Activated T-cell treated with anti-CD3 and anti-CD28 coated beads for 4 hours (primary cell): ENCODE results near the gene NAV1.
"Not testable (repeated sequence)": the region's sequence is repeated elsewhere in the genome, so short reads cannot be mapped to it uniquely, and the experiment has no call there.

Source experiments
- DNase-seq: peaks from one replicate; pipeline ENCODE4 v3.0.0-alpha.2; 2020

The NAV1 gene

GRCh38 chr1:201566933-201567801 is 28.2 kb downstream of the NAV1 start:
- DNase-seq: no peak

GRCh38 chr1:201568265-201568664 is 29.3 kb downstream of the NAV1 start:
- no peak for DNase-seq

GRCh38 chr1:201568859-201569294 is 29.9 kb downstream of the NAV1 start:
- no peak for DNase-seq

GRCh38 chr1:201570181-201570885 is 31.4 kb downstream of the NAV1 start:
- no peak for DNase-seq

GRCh38 chr1:201570886-201571624 is 32.1 kb downstream of the NAV1 start:
- DNase-seq: no peak

- no peak for DNase-seq
Measured at GRCh38 chr1:201573030-201573429, 34.1 kb downstream of the NAV1 start.

GRCh38 chr1:201573923-201574322 is 35.0 kb downstream of the NAV1 start:
- no peak for DNase-seq

GRCh38 chr1:201575912-201576311 is 37.0 kb downstream of the NAV1 start:
- DNase-seq: no peak

GRCh38 chr1:201576914-201577313 is 38.0 kb downstream of the NAV1 start:
- DNase-seq: no peak

GRCh38 chr1:201578008-201578888 is 39.3 kb downstream of the NAV1 start:
- DNase-seq: no peak

GRCh38 chr1:201581371-201581770 is 42.4 kb downstream of the NAV1 start:
- not testable (repeated sequence) for DNase-seq

GRCh38 chr1:201582705-201583442 is 43.9 kb downstream of the NAV1 start:
- DNase-seq: no peak

- DNase-seq: no peak
Measured at GRCh38 chr1:201583663-201584062, 44.7 kb downstream of the NAV1 start.

GRCh38 chr1:201584471-201585092 is 45.7 kb downstream of the NAV1 start:
- DNase-seq: no peak

- no peak for DNase-seq
Measured at GRCh38 chr1:201585093-201585483, 46.2 kb downstream of the NAV1 start.

GRCh38 chr1:201585901-201586300 is 47.0 kb downstream of the NAV1 start:
- no peak for DNase-seq

- no peak for DNase-seq
Measured at GRCh38 chr1:201586806-201587205, 47.9 kb downstream of the NAV1 start.

GRCh38 chr1:201587729-201588128 is 48.8 kb downstream of the NAV1 start:
- no peak for DNase-seq
